Measurements from ENCODE around the gene TRIM38. TPM values are rescaled to one million over a fixed set of nuclear protein-coding genes. Genes with fewer than 3 reads are reported as not detected.

The TRIM38 gene
- total RNA-seq, 4 donors from 2014 or later: 7.7 to 9.0 (median 8.5) TPM

GRCh38 chr6:26027491-26028211 is 65.0 kb downstream of the TRIM38 start:
- Histone ChIP-seq H3K4me3 (peak overlapping the region; percentile 39 to 75 (median 62)), H3K4me1 (peaks cover 5 to 46% (median 17%) of the 10 kb centered on the region in 3 donors), H3K36me3 (no peaks in the 10 kb centered on the region), H3K27me3 (no peaks in the 10 kb centered on the region), H3K27ac (peak overlapping the region; percentile 91 to 97 (median 96)), H3K9me3 (no peaks in the 10 kb centered on the region)
- DNase-seq: no peak
- TF ChIP-seq, protein P1, sequence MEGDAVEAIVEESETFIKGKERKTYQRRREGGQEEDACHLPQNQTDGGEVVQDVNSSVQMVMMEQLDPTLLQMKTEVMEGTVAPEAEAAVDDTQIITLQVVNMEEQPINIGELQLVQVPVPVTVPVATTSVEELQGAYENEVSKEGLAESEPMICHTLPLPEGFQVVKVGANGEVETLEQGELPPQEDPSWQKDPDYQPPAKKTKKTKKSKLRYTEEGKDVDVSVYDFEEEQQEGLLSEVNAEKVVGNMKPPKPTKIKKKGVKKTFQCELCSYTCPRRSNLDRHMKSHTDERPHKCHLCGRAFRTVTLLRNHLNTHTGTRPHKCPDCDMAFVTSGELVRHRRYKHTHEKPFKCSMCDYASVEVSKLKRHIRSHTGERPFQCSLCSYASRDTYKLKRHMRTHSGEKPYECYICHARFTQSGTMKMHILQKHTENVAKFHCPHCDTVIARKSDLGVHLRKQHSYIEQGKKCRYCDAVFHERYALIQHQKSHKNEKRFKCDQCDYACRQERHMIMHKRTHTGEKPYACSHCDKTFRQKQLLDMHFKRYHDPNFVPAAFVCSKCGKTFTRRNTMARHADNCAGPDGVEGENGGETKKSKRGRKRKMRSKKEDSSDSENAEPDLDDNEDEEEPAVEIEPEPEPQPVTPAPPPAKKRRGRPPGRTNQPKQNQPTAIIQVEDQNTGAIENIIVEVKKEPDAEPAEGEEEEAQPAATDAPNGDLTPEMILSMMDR (IDR thresholded peaks at IDR 0.05): no peak
- no peak for TF ChIP-seq POLR2A (IDR thresholded peaks at IDR 0.05)
- 57 to 60% methylated on average over 9 of the region's 9 CpGs for WGBS, 2 donors
- intact Hi-C loops (cut with DNase I): no loop called here

DNA sequence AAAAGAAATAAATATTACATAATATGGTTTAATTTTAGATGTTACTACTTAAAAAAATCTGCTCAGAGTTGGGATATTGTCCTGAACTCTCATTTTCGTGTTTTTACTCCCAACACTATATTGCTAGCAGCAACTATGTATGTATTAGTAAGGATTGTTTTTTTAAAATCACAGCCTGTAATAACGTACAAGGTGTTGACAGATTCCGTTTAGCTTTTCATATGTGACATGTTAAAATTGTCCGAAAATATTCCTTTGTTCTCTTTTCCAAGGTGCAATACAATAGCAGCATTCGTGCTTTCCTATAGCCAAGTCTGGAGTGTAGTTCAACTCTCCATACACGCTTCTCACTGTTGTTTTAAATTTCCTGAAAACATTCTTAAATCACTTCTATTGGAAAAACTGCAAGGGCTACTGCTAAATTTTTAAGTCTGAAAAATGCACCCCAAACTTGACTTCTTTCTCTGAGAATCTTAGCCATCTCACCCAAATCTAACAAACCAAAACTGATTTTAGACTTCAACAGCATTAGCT is 65.7 kb downstream of the TRIM38 start:
- DNase-seq: no peak
- no peak for TF ChIP-seq POLR2A (IDR thresholded peaks at IDR 0.05)
- TF ChIP-seq, protein P1 (IDR thresholded peaks at IDR 0.05): no peak
- Histone ChIP-seq H3K4me3 (no peak overlapping the region), H3K27me3 (no peaks in the 10 kb centered on the region), H3K4me1 (peaks cover 7 to 51% (median 19%) of the 10 kb centered on the region in 3 donors), H3K9me3 (no peaks in the 10 kb centered on the region), H3K27ac (peak overlapping the region in 3 of 4 donors; percentile 91 to 97 (median 95)), H3K36me3 (no peaks in the 10 kb centered on the region)
- intact Hi-C loops (cut with DNase I): no loop called here
- WGBS, 2 donors: 87 to 88% methylated on average over 6 of the region's 6 CpGs

DNA sequence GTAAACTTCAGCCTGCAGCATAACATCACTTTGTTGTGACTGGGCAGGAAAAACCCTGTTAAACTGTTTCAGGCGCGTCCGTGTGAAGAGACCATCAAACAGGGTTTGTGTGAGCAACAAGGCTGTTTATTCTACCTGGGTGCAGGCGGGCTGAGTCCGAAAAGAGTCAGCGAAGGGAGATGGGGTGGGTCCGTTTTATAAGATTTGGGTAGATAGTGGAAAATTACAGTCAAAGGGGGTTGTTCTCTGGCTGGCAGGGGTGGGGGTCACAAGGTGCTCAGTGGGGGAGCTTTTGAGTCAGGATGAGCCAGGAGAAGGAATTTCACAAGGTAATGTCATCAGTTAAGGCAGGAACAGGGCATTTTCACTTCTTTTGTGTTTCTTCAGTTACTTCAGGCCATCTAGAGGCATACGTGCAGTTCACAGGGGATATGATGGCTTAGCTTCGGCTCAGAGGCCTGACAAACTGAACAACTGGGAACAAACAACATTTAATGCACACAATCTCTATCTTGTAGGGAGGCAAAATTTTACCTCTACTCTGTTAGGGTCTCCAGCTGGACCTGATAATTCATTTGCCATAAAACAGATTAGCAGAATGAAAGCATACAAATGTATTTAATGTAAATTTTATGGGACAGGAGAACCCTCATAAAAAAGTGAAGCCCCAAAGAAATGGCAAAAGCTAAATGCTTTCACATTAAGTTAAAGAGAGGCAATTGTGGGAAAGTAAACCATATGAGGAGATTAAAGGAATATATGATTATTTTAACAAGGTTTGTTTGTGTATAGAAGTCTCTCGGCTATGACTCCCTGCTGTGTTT is 66.4 kb downstream of the TRIM38 start:
- H3K4me3 ChIP-seq: no peak overlapping the region

GRCh38 chr6:26029570-26029856 is 66.9 kb downstream of the TRIM38 start:
- Histone ChIP-seq H3K9me3 (no peaks in the 10 kb centered on the region), H3K4me3 (no peak overlapping the region), H3K27ac (no peak overlapping the region), H3K36me3 (no peaks in the 10 kb centered on the region), H3K4me1 (peaks cover 7 to 61% (median 19%) of the 10 kb centered on the region in 3 donors), H3K27me3 (no peaks in the 10 kb centered on the region)
- intact Hi-C loops (cut with DNase I): no loop called here
- DNase-seq: no peak
- TF ChIP-seq, protein P1 (IDR thresholded peaks at IDR 0.05): no peak
- no peak for TF ChIP-seq POLR2A (IDR thresholded peaks at IDR 0.05)

More for the DNA sequence above, 66.4 kb downstream of the TRIM38 start:
- no peaks in the 10 kb centered on the region for H3K36me3 ChIP-seq
- intact Hi-C loops (cut with DNase I): no loop called here
- whole genome bisulfite sequencing, 2 donors: 81 to 83% methylated on average over 10 of the region's 10 CpGs
- TF ChIP-seq POLR2A (IDR thresholded peaks at IDR 0.05): no peak
- TF ChIP-seq, protein P1 (IDR thresholded peaks at IDR 0.05): no peak
- H3K4me1 ChIP-seq: peaks cover 7 to 56% (median 19%) of the 10 kb centered on the region in 3 donors
- H3K27ac ChIP-seq: no peak overlapping the region
- H3K9me3 ChIP-seq: no peaks in the 10 kb centered on the region
- DNase-seq: no peak
- H3K27me3 ChIP-seq: no peaks in the 10 kb centered on the region

All from esophagus squamous epithelium (tissue), 5 donors.